Fibroblast of gingiva (primary cell): ENCODE results near the gene CNN2.

ENCODE experiments used
- DNase-seq: peaks from one replicate; pipeline ENCODE4 v3.0.0-alpha.2; 2011; ENCODE audit warnings: low read depth

The CNN2 gene

DNA sequence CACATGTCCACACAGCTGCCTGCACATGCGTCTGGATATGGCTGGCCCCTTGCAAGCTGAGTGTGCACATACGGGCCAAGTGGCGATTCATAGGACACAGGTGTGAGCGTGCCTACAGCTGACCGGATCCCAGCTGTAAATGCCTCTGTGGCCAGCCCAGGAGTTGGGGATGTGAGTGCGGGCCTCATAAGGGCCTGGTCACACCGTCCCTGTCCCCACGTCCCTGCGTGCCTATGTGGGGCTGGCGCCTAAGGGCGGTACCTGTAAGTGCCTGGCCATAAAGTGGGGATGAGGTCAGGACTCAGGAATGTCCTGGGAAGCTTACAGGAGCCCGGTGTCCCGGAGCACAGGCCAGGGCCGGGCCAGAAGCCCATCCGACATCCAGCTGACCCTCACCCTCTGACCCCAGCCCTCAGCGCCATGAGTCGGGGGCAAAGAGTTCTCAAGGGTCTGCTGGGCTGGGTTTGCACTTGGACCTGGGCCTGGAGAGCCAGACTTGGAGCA lies 39.2 kb downstream of the CNN2 start:
- no peak for DNase-seq

- DNase-seq: no peak
Observed at GRCh38 chr19:1066251-1066747, 39.9 kb downstream of the CNN2 start.

DNA sequence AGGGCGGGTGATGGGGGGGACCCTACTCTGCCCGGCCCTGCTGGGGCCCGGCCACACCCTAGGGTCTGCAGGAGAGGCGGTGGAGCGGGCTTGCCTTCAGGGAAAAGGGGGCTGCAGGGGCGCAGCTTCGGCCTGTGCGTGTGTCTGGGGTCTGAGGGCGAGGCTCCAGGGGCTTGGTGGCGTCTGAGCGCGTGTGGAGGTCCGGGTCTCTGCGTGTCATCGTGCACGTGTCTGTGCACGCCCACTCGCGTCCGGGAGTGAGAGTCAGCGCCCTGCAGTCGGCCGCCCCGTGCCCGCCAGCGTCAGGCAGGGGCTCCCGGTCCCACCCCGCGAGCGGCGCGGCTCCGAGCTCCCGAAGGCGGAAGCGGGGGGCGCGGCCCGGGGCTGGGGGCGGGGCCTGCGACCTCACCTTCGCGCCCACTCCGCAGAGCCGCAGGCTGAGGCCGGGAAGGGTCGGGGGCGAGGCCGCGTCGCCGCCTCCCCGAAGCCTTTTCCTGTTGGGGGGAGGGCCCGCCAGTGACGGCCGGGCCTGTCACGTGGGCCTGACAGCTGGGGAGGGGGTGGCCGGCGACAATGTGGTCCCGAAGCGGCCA lies 40.4 kb downstream of the CNN2 start, which contains the start of gene ARHGAP45:
ARHGAP45 (plus strand) TSS at position 420 of the 593 bp plus-strand sequence. CDS start 239 bp downstream, outside the sequence.
- DNase-seq: no peak

- no peak for DNase-seq
Observed at GRCh38 chr19:1067341-1067957, 41.0 kb downstream of the CNN2 start.

DNA sequence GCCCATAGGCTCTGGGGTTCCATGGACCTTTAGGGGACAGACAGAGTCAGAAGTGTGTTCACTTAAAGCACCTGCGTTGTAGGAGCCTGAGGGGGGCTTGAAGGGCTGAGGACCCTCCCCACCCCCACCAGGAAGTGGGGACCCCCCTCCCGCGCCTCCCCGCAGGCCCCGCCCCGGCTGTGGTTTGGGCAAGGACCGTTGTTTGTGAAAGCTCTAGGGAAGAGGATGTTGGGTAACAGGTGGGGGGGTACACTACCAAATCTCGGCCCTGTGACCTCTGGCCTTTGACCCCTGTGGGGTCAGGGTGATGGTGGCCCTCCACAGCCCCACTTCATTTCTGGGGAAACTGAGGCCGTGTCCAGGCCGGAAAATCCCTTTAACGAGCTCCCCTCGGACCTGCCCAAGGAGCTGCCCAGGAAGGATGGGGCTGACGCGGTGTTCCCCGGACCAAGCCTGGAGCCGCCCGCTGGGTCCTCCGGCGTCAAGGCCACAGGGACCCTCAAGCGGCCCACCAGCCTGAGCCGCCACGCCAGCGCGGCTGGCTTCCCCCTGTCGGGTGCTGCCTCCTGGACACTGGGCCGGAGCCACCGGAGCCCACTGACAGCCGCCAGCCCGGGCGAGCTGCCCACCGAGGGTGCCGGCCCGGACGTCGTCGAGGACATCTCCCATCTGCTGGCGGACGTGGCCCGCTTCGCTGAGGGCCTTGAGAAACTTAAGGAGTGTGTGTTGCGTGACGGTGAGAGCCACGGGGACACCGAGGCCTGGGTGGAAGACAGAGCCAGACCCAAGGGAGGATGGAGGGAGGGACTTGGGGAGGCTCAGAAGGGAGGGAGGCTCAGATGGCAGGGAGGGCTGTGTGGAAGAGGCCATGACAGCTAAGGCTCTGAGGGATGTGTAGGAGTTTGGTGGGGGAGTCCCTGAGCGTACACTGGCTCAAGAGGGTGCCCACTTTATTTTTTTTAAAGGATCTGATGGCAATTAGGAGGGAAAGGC lies 41.9 kb downstream of the CNN2 start:
- no peak for DNase-seq

- peak; percentile 32 for DNase-seq
Observed at GRCh38 chr19:1069009-1069779, 42.8 kb downstream of the CNN2 start.

DNA sequence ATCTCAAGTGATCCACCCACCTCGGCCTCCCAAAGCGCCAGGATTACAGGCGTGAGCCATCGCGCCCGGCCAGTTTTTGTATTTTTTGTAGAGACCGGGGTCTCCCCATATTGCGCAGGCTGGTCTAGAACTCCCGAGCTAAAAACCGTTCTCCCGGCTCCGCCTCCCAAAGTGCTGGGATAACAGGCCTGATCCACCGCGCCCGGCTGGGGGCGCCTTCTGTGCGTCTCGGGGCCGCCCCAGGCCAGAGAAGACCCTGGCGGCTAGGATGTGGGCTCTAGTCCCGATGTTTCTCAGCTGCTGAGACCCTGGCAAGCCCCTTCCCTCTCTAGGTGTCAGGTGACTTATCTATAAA lies 44.1 kb downstream of the CNN2 start:
- no peak for DNase-seq

- DNase-seq: no peak
Observed at GRCh38 chr19:1070931-1071791, 44.8 kb downstream of the CNN2 start.

DNA sequence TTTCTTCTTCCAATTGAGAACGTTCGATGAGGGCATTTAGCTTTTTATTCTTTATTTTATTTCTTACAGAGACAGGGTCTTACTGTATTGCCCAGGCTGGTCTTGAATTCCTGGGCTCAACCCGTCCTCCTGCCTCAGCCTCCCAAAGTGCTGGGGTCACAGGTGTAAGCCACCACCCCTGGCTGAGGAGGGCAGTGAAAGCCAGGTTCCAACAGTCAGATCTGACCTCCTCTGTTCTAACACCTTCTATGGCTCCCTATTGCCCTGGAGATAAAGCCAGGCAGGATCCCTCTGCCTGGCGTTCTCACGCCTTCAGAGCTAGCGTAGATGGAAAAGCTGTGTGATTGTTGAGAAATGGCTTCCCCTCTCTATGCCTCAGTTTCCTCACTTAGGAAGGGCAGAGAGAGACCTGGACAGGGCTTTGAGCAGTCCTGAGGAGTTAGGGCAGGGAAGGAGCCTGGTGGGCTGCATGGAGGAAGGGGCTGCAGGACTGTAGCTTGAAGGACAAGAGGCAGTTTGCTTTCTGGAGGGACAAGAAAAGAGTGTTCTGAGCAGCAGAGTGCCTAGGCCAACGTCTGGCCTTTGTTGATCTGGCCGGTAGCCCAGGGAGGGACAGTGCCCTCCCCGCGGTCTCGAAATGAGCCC lies 46.1 kb downstream of the CNN2 start:
- no peak for DNase-seq

GRCh38 chr19:1073063-1073955 lies 46.9 kb downstream of the CNN2 start:
- no peak for DNase-seq

DNA sequence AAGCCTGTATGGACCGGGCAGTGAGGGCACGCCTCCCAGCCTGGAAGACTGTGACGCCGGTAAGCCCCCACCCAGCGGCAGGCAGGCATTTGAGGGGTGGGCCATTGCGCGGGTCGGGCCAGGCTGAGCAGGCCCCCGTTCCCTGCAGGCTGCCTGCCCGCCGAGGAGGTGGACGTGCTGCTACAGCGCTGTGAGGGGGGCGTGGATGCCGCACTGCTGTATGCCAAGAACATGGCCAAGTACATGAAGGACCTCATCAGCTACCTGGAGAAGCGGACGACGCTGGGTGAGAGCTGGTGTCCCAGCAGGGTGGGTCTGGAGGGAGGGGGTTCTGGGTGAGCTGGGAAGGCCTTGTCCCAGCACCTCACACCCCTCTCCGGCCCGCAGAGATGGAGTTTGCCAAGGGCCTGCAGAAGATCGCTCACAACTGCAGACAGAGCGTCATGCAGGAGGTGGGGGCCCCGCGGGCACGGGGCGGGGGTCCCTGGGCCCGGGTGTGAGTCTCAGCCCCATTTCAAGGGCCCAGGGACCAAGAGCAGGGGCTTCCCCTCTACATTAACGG lies 47.6 kb downstream of the CNN2 start:
- DNase-seq: no peak

GRCh38 chr19:1074544-1075283 lies 48.3 kb downstream of the CNN2 start:
- no peak for DNase-seq

GRCh38 chr19:1076046-1076386 lies 49.6 kb downstream of the CNN2 start:
- DNase-seq: no peak

DNA sequence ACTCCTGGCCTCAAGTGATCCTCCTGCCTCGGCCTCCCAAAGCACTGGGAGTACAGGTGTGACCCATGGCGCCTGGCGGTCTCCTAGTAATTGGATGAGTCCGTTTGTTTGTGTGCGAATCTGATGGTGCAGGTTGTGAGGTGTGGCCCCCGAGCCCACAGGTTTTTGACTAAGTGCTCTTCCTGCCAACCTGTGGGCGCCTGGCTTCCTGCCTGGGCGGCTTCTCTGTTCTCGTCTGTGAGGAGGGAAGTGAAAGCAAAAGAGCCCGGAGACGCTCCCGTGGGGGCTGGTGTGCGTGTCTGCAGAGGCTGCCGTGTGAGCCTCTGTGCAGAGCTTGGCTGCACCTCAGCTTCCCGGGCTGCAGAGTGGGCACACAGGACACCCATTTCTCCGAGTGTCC lies 50.5 kb downstream of the CNN2 start:
- no peak for DNase-seq

DNA sequence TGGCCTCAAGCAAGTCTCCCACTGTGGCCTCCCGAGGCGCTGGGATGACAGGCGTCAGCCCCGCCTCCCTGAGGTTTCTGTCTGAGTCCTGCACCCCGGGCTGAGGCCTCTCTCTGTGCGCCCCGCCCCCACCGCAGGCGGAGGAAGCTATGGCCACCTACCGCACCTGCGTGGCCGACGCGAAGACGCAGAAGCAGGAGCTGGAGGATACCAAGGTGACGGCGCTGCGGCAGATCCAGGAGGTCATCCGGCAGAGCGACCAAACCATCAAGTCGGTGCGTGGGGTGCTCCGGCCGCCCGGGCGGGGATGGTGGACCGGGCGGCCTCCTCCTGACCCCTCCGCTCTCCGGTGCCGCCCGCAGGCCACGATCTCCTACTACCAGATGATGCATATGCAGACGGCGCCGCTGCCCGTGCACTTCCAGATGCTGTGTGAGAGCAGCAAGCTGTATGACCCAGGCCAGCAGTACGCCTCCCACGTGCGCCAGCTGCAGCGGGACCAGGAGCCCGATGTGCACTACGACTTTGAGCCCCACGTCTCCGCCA lies 53.2 kb downstream of the CNN2 start:
- DNase-seq: no peak

DNA sequence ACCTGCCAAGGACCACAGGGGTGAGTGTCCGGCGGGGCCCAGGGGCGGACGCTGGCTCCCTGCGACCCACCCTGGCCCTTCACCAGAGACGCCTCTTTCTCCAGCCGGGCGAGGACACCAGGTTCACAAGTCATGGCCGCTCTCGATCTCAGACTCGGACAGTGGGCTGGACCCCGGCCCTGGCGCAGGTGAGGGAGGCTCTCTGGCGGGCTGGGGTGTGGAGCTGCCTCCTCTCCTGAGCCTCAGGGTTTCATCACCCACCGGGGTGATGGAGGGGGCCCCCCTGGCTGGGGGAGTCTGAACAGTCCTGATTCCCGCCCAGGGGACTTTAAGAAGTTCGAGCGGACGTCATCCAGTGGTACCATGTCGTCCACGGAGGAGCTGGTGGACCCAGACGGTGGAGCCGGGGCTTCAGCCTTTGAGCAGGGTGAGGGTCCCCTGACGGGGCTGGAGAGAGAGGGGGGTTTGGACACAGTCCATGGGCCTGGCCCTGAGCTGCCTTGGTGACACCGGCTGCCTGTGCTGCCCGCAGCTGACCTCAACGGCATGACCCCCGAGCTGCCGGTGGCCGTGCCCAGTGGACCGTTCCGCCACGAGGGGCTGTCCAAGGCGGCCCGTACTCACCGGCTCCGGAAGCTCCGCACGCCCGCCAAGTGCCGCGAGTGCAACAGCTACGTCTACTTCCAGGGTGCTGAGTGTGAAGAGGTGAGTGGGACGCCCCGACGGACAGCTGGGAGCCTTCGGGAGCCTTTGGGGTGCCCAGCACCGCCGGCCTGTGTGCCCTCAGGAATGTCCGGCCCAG lies 54.2 kb downstream of the CNN2 start:
- no peak for DNase-seq
